ENCODE results near the gene G2E3. TPM values are rescaled to one million over a fixed set of nuclear protein-coding genes. Genes with fewer than 3 reads are reported as not detected.

Gene G2E3
- total RNA-seq, 2 donors from 2014 or later: 44.8 to 80.1 TPM

DNA sequence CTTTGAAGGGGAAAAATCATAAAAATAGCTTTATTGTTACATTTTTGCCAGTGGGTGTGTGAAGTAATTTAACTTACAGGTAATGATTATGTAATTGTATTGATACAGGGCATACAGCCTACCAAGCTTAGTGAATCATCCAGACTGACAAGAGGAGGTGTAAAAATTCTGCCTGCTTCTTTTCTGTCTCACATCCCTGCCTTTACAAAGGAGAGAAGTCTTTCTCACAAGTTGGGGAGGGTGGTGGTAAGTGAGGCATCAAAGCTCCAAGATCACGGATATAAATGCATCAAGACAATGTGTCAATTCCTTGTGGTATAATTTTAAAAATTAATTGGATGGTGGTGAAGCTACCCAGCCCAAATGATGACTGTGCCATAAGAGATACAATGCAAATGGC, 39.0 kb upstream of the G2E3 start:
- H3K36me3 ChIP-seq (ENCODE audit: control insufficient read depth, insufficient read depth, low read length): no peaks in the 10 kb centered on the region
- H3K9me3 ChIP-seq (ENCODE audit: control insufficient read depth, low read length): no peaks in the 10 kb centered on the region
- Mint-ChIP-seq H3K27ac (no peak overlapping the region), H3K36me3 (ENCODE audit: low read depth) (no peaks in the 10 kb centered on the region), H3K4me3 (no peak overlapping the region), H3K4me1 (peaks cover 11% of the 10 kb centered on the region), H3K27me3 (ENCODE audit: insufficient read depth) (no peaks in the 10 kb centered on the region), H3K9me3 (no peaks in the 10 kb centered on the region)
- H3K27me3 ChIP-seq (ENCODE audit: control insufficient read depth, insufficient read depth, low read length, poor library complexity, severe bottlenecking): peaks cover 17% of the 10 kb centered on the region
- TF ChIP-seq, protein P1, sequence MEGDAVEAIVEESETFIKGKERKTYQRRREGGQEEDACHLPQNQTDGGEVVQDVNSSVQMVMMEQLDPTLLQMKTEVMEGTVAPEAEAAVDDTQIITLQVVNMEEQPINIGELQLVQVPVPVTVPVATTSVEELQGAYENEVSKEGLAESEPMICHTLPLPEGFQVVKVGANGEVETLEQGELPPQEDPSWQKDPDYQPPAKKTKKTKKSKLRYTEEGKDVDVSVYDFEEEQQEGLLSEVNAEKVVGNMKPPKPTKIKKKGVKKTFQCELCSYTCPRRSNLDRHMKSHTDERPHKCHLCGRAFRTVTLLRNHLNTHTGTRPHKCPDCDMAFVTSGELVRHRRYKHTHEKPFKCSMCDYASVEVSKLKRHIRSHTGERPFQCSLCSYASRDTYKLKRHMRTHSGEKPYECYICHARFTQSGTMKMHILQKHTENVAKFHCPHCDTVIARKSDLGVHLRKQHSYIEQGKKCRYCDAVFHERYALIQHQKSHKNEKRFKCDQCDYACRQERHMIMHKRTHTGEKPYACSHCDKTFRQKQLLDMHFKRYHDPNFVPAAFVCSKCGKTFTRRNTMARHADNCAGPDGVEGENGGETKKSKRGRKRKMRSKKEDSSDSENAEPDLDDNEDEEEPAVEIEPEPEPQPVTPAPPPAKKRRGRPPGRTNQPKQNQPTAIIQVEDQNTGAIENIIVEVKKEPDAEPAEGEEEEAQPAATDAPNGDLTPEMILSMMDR (conservative IDR thresholded peaks at IDR 0.05): no peak
- 89% methylated on average over 1 of the region's 1 CpG; no CpG with 5 or more reads in 1 of the 2 experiments for WGBS, 2 experiments (ENCODE audit: insufficient coverage in 1 of 2, insufficient read length in 1 of 2)
- no peak overlapping the region for H3K27ac ChIP-seq (ENCODE audit: low read depth, low read length)
- no peak for DNase-seq
- H3K9ac ChIP-seq (ENCODE audit: extremely low read depth, low read length, poor library complexity, severe bottlenecking): no peak overlapping the region
- peaks cover 5% of the 10 kb centered on the region for H3K4me1 ChIP-seq (ENCODE audit: control insufficient read depth, insufficient read depth, low read length)
- no peak overlapping the region for H3K4me3 ChIP-seq (ENCODE audit: low read length)

DNA sequence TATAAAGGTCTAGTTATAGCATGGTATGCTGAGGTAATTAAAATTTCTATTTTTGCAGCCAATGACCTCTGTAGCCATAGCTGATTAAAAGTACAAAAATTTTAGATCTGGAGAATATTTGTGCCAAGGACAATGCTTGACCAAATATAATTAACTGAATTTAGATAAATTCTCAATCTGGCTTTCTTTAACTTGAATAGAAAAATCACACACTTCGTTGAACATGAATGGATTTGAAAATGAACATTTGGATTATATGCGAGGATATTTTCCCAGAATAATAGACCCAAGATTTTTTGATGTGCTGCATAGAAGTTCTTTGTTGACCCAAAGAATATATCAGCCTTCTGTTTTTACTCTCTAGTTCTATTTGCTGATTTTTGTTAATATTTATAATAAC, 38.4 kb upstream of the G2E3 start:
- WGBS, 2 experiments (ENCODE audit: insufficient coverage in 1 of 2, insufficient read length in 1 of 2): 100% methylated on average over 2 of the region's 2 CpGs; no CpG with 5 or more reads in 1 of the 2 experiments
- no peaks in the 10 kb centered on the region for H3K36me3 Mint-ChIP-seq (ENCODE audit: low read depth)
- TF ChIP-seq, protein P1 (conservative IDR thresholded peaks at IDR 0.05): no peak

DNA sequence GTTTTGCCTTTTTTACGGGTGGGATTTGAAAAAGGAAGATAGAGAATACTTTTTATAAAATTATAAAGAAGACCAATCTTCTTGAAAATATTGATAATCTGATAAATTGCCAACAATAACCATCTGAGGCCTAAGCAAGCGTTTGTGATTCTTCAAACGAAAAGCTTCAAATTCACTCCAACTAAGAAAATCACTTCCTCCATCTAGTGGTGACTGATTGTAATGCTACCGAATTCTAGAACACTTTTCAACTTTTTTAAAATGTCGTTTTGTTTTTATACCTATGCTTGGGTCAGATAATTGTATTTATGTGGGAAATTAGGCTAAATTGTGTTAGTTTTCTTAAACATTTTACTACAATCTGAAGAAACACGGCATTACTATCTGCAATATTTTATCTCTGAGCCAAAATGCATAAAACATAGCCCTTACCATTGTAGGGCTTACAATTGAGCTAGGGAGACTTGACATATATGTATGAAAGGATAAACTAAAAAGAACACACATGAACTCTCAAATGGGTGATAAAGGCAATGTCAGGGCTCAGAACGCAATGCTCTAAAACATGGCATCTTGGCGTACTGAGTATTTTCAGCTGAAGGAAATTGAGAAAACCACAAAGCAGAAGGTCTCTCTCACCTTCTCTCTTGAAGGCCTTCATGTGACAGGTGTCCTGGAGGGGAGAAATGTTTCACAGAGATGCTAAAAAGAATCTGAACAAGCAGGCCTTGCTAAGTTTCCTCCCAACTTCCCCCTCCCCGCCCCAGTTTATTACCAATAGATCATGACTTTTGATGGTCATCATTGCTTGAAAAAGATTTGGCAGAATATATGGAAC, 36.8 kb upstream of the G2E3 start:
- peaks cover 3% of the 10 kb centered on the region for H3K9me3 Mint-ChIP-seq

More for the DNA sequence above, 38.4 kb upstream of the G2E3 start:
- Histone ChIP-seq H3K9ac (ENCODE audit: extremely low read depth, low read length, poor library complexity, severe bottlenecking) (no peak overlapping the region), H3K9me3 (ENCODE audit: control insufficient read depth, low read length) (no peaks in the 10 kb centered on the region), H3K4me3 (ENCODE audit: low read length) (no peak overlapping the region), H3K27ac (ENCODE audit: low read depth, low read length) (no peak overlapping the region), H3K4me1 (ENCODE audit: control insufficient read depth, insufficient read depth, low read length) (peaks cover 5% of the 10 kb centered on the region), H3K27me3 (ENCODE audit: control insufficient read depth, insufficient read depth, low read length, poor library complexity, severe bottlenecking) (peaks cover 17% of the 10 kb centered on the region), H3K36me3 (ENCODE audit: control insufficient read depth, insufficient read depth, low read length) (no peaks in the 10 kb centered on the region)
- Mint-ChIP-seq H3K4me1 (peaks cover 17% of the 10 kb centered on the region), H3K27me3 (ENCODE audit: insufficient read depth) (no peaks in the 10 kb centered on the region), H3K27ac (no peak overlapping the region), H3K9me3 (no peaks in the 10 kb centered on the region), H3K4me3 (no peak overlapping the region)
- DNase-seq: no peak

More for the DNA sequence above, 36.8 kb upstream of the G2E3 start:
- Histone ChIP-seq H3K4me3 (ENCODE audit: low read length) (no peak overlapping the region), H3K4me1 (ENCODE audit: control insufficient read depth, insufficient read depth, low read length) (peaks cover 5% of the 10 kb centered on the region), H3K9ac (ENCODE audit: extremely low read depth, low read length, poor library complexity, severe bottlenecking) (no peak overlapping the region), H3K27ac (ENCODE audit: low read depth, low read length) (no peak overlapping the region), H3K36me3 (ENCODE audit: control insufficient read depth, insufficient read depth, low read length) (no peaks in the 10 kb centered on the region), H3K27me3 (ENCODE audit: control insufficient read depth, insufficient read depth, low read length, poor library complexity, severe bottlenecking) (peaks cover 17% of the 10 kb centered on the region), H3K9me3 (ENCODE audit: control insufficient read depth, low read length) (peaks cover 3% of the 10 kb centered on the region)
- Mint-ChIP-seq H3K27me3 (ENCODE audit: insufficient read depth) (no peaks in the 10 kb centered on the region), H3K36me3 (ENCODE audit: low read depth) (no peaks in the 10 kb centered on the region), H3K4me3 (no peak overlapping the region), H3K27ac (no peak overlapping the region), H3K4me1 (peaks cover 17% of the 10 kb centered on the region)
- 58 to 60% methylated on average over 4 to 7 of the region's 9 CpGs for whole genome bisulfite sequencing, 2 experiments (ENCODE audit: insufficient coverage in 1 of 2, insufficient read length in 1 of 2)
- DNase-seq: no peak
- TF ChIP-seq, protein P1 (conservative IDR thresholded peaks at IDR 0.05): peak; percentile 84

All from endodermal cell (in vitro differentiated cells).